HepG2 (cell line): Measurements from ENCODE around the gene MMP23B.

Experiments used
- ZFP36 ChIP-seq: fragments of 150-350 bp; IDR thresholded peaks from 2 replicates; pipeline ENCODE4 v1.6.1; 2018; ENCODE audit warnings: borderline replicate concordance, low read length, low read depth; ENCODE audit not compliant: partially characterized antibody
- TF ChIP-seq, protein P1 (sequence below): sonication (generic); formaldehyde crosslinking; IDR thresholded peaks from 2 replicates; pipeline ENCODE4 v1.5.0; 2020; ENCODE audit warnings: mild to moderate bottlenecking, missing genetic modification reagents, moderate library complexity
- TF ChIP-seq, protein P2 (sequence below): sonication (generic); formaldehyde crosslinking; conservative IDR thresholded peaks from 2 replicates; pipeline ENCODE4 v1.4.0; 2020; ENCODE audit warnings: missing genetic modification reagents

DNA sequence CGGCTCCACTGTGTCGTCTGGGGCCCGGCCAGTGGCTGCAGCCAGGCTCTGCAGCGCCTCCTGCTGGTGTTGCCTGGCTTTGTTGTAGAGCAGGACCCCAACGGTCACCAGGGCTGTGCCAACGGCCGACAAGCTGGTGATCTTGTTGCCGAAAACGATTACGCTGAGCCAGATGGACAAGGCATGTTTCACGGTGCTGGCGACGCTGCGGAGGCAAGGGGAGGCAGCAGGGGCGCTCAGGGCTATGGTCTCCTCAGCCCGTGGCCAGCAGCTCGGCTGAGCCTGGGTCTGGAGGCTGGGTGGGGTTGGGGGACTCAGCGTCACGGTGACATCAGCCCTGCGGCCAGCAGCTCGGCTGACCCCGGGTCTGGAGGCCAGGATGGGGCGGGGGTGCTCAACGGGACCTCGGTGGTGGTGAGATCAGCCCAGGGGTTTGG lies 33.9 kb downstream of the MMP23B start:
- no peak for TF ChIP-seq ZFP36
- TF ChIP-seq, protein P1, sequence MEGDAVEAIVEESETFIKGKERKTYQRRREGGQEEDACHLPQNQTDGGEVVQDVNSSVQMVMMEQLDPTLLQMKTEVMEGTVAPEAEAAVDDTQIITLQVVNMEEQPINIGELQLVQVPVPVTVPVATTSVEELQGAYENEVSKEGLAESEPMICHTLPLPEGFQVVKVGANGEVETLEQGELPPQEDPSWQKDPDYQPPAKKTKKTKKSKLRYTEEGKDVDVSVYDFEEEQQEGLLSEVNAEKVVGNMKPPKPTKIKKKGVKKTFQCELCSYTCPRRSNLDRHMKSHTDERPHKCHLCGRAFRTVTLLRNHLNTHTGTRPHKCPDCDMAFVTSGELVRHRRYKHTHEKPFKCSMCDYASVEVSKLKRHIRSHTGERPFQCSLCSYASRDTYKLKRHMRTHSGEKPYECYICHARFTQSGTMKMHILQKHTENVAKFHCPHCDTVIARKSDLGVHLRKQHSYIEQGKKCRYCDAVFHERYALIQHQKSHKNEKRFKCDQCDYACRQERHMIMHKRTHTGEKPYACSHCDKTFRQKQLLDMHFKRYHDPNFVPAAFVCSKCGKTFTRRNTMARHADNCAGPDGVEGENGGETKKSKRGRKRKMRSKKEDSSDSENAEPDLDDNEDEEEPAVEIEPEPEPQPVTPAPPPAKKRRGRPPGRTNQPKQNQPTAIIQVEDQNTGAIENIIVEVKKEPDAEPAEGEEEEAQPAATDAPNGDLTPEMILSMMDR (CRISPR knock-in tag): peak; percentile 76
- TF ChIP-seq, protein P2, sequence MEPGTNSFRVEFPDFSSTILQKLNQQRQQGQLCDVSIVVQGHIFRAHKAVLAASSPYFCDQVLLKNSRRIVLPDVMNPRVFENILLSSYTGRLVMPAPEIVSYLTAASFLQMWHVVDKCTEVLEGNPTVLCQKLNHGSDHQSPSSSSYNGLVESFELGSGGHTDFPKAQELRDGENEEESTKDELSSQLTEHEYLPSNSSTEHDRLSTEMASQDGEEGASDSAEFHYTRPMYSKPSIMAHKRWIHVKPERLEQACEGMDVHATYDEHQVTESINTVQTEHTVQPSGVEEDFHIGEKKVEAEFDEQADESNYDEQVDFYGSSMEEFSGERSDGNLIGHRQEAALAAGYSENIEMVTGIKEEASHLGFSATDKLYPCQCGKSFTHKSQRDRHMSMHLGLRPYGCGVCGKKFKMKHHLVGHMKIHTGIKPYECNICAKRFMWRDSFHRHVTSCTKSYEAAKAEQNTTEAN (CRISPR knock-in tag): no peak
